ENCODE measurements around the gene GANC.

DNA sequence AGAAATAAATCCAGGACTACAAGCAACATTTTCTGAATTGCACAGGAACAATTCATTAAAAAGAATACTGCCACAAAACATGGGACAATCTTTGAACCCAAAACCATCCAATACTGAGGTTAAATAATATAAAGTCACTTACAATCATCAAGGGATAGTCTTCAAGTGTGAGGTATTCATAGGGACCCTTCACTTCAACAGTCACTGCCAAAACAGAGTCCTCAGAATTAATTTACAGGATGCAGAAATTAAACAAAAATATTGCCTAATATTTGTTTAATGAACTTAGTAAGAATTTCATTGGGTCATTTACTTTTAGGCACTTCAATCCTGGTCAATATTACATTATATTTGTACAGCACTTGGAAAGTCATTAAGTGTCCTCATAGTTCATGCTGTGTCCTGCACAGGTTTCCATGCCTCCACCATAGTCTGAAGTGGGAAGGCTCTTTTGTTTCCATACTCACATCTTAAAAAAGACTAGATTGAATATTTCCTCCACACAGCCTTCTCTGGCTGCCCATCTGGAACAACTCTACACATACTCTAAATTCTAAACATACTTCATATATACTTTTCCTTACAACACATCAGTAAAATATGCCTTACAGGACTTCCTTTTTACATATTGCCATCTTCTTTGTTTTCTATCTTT is 33.3 kb upstream of the GANC start:
- TF ChIP-seq CTCF (conservative IDR thresholded peaks at IDR 0.05 in 1 of 2, IDR thresholded peaks at IDR 0.05 in 1 of 2; ENCODE audit: low read depth in 1 of 2, low read length in 2 of 2) (no peak), EZH2 (IDR thresholded peaks at IDR 0.05; ENCODE audit: low read length, missing control alignments) (no peak)
